Measurements from ENCODE around the gene SUCLG2. TPM values are rescaled to one million over a fixed set of nuclear protein-coding genes. Genes with fewer than 3 reads are reported as not detected.

Gene SUCLG2
- total and polyA plus RNA-seq, 4 donors = 34.3 to 68.4 (median 44.3) TPM

DNA sequence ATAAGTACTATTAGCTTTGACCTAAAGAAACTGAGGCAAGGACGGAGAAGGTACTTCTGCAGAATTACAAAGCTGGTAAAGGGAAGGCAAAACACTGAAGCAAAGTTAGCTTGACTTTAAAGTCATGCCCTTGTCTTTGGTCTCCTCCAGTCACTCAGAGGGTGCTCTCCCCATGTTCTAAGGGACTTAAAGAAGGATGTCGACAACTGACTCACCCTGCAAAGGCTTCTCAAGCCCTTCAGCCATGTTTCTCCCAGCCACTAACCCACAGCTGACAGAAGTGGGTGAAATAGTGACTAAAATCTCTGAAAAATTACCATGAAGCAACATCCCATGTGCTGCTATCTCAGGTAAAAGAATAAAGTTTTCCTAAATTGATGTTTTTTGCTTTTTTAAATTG, 46.4 kb downstream of the SUCLG2 start:
- no peaks in the 10 kb centered on the region for H3K27me3 ChIP-seq (ENCODE audit: control insufficient read depth in 3 of 3, insufficient read depth in 3 of 3, low read length in 2 of 3)
- H3K4me1 ChIP-seq (ENCODE audit: control insufficient read depth in 5 of 5, insufficient read depth in 5 of 5, low read length in 5 of 5) = peaks cover 0 to 1% (median 0%) of the 10 kb centered on the region in 5 donors
- ATAC-seq (ENCODE audit: insufficient read depth, low FRiP score) (no peak), DNase-seq (no peak)
- TF ChIP-seq, protein P1, sequence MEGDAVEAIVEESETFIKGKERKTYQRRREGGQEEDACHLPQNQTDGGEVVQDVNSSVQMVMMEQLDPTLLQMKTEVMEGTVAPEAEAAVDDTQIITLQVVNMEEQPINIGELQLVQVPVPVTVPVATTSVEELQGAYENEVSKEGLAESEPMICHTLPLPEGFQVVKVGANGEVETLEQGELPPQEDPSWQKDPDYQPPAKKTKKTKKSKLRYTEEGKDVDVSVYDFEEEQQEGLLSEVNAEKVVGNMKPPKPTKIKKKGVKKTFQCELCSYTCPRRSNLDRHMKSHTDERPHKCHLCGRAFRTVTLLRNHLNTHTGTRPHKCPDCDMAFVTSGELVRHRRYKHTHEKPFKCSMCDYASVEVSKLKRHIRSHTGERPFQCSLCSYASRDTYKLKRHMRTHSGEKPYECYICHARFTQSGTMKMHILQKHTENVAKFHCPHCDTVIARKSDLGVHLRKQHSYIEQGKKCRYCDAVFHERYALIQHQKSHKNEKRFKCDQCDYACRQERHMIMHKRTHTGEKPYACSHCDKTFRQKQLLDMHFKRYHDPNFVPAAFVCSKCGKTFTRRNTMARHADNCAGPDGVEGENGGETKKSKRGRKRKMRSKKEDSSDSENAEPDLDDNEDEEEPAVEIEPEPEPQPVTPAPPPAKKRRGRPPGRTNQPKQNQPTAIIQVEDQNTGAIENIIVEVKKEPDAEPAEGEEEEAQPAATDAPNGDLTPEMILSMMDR (IDR thresholded peaks at IDR 0.05; ENCODE audit: control extremely low read depth, extremely low read depth) = no peak
- 97 to 99% methylated on average over 2 of the region's 2 CpGs for WGBS, 2 donors
- no peak overlapping the region for H3K27ac ChIP-seq (ENCODE audit: low read depth in 1 of 2, low read length in 1 of 2)
- H3K9me3 ChIP-seq (ENCODE audit: control insufficient read depth in 4 of 4, insufficient read depth in 3 of 4, low read length in 3 of 4) = no peaks in the 10 kb centered on the region
- no peak overlapping the region for H3K9ac ChIP-seq (ENCODE audit: insufficient read depth in 1 of 2, low read length in 2 of 2)
- H3K36me3 ChIP-seq (ENCODE audit: control insufficient read depth in 4 of 4, insufficient read depth in 4 of 4, low read length in 4 of 4) = peaks cover 16 to 32% (median 22%) of the 10 kb centered on the region in 4 donors
- H3K4me3 ChIP-seq = no peak overlapping the region

DNA sequence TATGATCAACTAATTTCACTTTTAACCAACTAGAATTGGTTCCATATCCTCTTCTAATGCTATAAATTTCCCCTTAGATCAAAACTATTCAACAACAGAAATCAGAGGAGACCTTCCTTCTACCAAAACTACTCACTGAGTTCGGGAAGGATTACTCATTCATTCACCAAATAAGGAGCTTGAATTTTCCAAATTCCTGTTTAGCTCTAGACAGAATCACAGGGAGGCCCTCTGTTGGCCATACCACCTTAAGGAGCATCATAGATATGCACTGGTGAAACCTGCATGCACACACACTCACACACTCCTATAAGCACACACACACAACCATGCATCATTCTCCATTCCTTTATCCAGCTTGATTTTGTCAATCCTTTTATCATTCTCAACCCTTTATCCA, 49.0 kb downstream of the SUCLG2 start:
- Histone ChIP-seq H3K27me3 (ENCODE audit: control insufficient read depth in 3 of 3, insufficient read depth in 3 of 3, low read length in 2 of 3) (no peaks in the 10 kb centered on the region), H3K9me3 (ENCODE audit: control insufficient read depth in 4 of 4, insufficient read depth in 3 of 4, low read length in 3 of 4) (no peaks in the 10 kb centered on the region), H3K36me3 (ENCODE audit: control insufficient read depth in 4 of 4, insufficient read depth in 4 of 4, low read length in 4 of 4) (peaks cover 16 to 29% (median 22%) of the 10 kb centered on the region in 4 donors), H3K4me3 (no peak overlapping the region), H3K4me1 (ENCODE audit: control insufficient read depth in 5 of 5, insufficient read depth in 5 of 5, low read length in 5 of 5) (peaks cover 0 to 5% (median 4%) of the 10 kb centered on the region in 5 donors), H3K9ac (ENCODE audit: insufficient read depth in 1 of 2, low read length in 2 of 2) (no peak overlapping the region), H3K27ac (ENCODE audit: low read depth in 1 of 2, low read length in 1 of 2) (no peak overlapping the region)
- DNase-seq (no peak), ATAC-seq (ENCODE audit: insufficient read depth, low FRiP score) (no peak)
- TF ChIP-seq, protein P1 (IDR thresholded peaks at IDR 0.05; ENCODE audit: control extremely low read depth, extremely low read depth) = no peak
- 63 to 67% methylated on average over 1 of the region's 1 CpG for WGBS, 2 donors

DNA sequence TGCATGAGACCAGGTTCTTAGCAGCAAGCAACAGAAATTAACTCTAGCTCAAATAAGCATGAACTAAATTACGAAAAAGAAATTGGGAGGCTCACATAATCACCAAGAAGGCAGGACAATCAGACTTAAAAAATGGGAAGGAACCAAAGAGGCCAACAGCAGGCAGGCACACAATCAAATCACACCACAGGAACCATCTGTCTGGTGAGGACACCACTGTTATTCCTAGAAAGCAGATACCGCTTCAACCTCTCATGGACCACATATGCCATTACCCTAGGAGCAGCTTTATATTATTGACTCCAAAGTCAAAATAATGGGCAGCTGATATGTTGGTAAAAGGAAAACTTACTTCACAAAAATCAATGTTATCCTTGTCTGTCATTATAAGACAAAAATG, 51.6 kb downstream of the SUCLG2 start:
- no peak overlapping the region for H3K27ac ChIP-seq (ENCODE audit: low read depth in 1 of 2, low read length in 1 of 2)
- peaks cover 3 to 19% (median 14%) of the 10 kb centered on the region in 4 donors for H3K36me3 ChIP-seq (ENCODE audit: control insufficient read depth in 4 of 4, insufficient read depth in 4 of 4, low read length in 4 of 4)
- H3K27me3 ChIP-seq (ENCODE audit: control insufficient read depth in 3 of 3, insufficient read depth in 3 of 3, low read length in 2 of 3) = no peaks in the 10 kb centered on the region
- no peak overlapping the region for H3K9ac ChIP-seq (ENCODE audit: insufficient read depth in 1 of 2, low read length in 2 of 2)
- no peak overlapping the region for H3K4me3 ChIP-seq
- DNase-seq (no peak), ATAC-seq (ENCODE audit: insufficient read depth, low FRiP score) (no peak)
- WGBS, 2 donors = 53 to 76% methylated on average over 2 of the region's 2 CpGs
- TF ChIP-seq, protein P1 (IDR thresholded peaks at IDR 0.05; ENCODE audit: control extremely low read depth, extremely low read depth) = no peak
- no peaks in the 10 kb centered on the region for H3K9me3 ChIP-seq (ENCODE audit: control insufficient read depth in 4 of 4, insufficient read depth in 3 of 4, low read length in 3 of 4)
- H3K4me1 ChIP-seq (ENCODE audit: control insufficient read depth in 5 of 5, insufficient read depth in 5 of 5, low read length in 5 of 5) = peaks cover 0 to 13% (median 4%) of the 10 kb centered on the region in 5 donors
